ENCODE measurements around the gene PDCD10. TPM values are rescaled to one million over a fixed set of nuclear protein-coding genes. Genes with fewer than 3 reads are reported as not detected.

Gene PDCD10
- polyA plus RNA-seq, 3 donors, result 22.8 to 41.4 (median 36.0) TPM

DNA sequence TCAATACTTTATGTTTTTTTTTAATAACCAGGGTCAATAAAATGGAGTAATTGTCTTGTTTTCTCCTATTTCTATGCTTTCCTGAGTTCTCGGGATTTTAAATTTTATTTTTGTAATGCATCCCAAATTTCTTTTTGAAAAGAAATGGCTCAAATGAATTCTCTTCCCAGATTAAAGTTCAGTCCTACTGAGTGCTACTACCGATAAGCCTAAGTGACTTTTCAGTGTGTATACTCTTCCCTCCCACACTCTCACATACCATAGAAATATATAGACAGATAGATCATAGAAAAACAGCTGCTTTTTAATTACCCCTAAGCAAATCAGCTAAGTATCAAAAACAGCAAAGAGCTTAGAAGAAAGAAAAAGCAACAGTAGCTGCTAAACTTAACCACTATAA, 2.3 kb upstream of the PDCD10 start:
- H3K27ac ChIP-seq (ENCODE audit: low read depth, low read length), result no peak overlapping the region
- WGBS, 3 donors, result 48 to 87% (median 84%) methylated on average over 2 of the region's 2 CpGs

DNA sequence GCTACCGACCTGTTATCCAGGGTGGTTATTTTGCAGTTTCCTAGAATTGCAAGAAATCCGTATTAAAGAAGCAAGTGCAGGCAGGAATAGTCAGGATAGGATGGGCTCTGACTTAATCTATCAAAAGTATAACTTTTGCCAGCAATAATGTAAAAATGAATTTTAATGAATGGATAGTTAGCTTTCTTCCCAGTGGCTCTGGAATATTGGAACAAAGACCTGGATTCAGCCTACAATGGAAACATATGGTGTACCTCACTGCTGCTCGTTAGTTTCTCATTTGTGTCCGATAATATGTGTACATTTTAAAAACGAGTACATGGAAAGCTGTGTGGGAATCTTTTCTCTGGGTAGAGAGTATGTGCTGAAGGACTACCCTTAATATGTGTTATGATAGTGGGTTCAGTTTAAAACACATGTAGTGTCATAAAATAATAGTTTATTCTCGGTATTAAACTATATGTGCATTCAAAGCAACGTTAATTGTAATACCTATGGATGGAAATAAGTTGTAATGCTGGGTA, 1.6 kb upstream of the PDCD10 start:
- no peak overlapping the region for H3K27ac ChIP-seq (ENCODE audit: low read depth, low read length)

GRCh38 chr3:167735233-167736138, 794 bp upstream of the PDCD10 start, which contains the start of gene SERPINI1:
Gene SERPINI1, plus strand, starts transcription at chr3:167735721. Its CDS starts 53,408 bp downstream, at chr3:167789129.
- 0% methylated on average over 37 of the region's 37 CpGs for WGBS, 3 donors

More for the DNA sequence above, 1.6 kb upstream of the PDCD10 start:
- 15 to 29% (median 20%) methylated on average over 7 of the region's 7 CpGs for WGBS, 3 donors

GRCh38 chr3:167733961-167734497, 663 bp downstream of the PDCD10 start:
- WGBS, 3 donors, result 1% methylated on average over 12 of the region's 12 CpGs
- peak overlapping the region; percentile 63 for H3K27ac ChIP-seq (ENCODE audit: low read depth, low read length)

More at GRCh38 chr3:167735233-167736138, 794 bp upstream of the PDCD10 start, which contains the start of gene SERPINI1:
- peak within 1 kb of the TSS; percentile 63 for H3K27ac ChIP-seq (ENCODE audit: low read depth, low read length)

DNA sequence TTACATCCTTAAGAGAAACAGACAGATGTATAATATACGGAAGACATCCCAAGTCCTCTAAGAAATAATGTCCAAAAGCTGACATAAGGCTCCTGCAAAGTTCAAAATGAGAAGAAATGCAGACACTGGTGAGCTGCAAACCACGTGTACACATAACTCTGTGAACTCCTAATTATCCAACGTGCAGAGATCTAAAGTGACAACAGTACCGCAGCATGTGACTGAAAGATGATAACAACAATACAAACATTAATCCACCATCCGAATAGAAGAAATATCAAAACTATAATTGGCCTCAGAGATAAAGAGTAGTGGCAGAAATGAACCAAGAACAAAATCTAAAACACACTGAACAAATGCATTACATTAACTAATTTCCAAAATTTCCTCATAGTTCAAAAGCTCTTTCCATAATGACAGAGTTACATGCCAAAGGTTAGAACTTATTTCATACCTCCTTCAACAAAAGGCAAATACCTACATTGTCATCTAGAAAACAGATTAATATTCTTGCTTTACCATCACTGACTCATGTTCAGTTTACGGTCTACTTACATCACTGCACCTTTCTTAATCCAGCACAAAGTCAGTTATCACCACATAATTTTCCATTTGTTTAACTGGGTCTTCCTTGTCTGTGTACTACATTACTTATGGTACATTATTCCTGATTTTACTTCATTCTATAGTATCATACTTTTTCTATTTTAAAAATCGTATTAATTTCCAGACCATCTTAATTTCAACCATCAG, 2.2 kb downstream of the PDCD10 start:
- H3K27ac ChIP-seq (ENCODE audit: low read depth, low read length), result no peak overlapping the region
- WGBS, 3 donors, result 52 to 75% (median 61%) methylated on average over 7 of the region's 7 CpGs

DNA sequence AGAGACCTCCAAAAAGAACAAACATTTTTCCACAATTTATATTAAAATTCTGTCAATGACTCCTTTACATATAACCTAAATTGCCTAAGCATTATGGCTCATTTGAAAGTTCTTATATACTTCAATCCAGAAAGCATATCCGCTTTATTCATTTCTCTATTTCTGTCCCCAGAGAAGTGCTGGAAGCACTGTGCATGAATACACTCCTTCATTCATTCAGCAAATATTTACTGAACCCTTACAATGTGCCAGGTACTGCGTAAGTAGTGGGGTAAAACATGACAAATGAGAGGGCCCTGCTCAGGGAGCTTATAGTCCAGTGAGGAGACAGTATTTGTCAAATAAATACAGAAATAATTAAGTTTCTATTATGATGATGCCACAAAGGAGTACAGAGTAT, 3.3 kb downstream of the PDCD10 start:
- H3K27ac ChIP-seq (ENCODE audit: low read depth, low read length), result no peak overlapping the region
- 92 to 97% (median 96%) methylated on average over 2 of the region's 2 CpGs for WGBS, 3 donors

DNA sequence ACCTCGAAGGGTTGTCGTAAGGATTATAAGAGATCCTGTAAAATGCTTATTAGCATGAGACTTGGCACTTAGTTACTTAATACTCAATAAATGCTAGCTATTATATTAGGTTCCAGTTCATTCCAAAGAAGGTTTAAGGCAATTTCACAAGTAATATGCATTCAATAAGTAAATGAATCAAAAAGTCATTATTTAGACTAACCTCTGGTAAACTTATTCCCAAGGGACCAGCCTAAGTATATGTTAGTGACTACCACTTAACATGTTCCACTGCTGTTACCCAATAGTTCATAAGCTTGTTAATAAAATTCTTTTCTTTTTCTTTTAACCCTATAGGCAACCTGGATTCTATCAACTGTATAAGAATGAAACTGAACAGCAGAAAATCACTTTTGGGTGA, 5.1 kb downstream of the PDCD10 start:
- WGBS, 3 donors, result 81 to 93% (median 86%) methylated on average over 2 of the region's 2 CpGs
- no peak overlapping the region for H3K27ac ChIP-seq (ENCODE audit: low read depth, low read length)

DNA sequence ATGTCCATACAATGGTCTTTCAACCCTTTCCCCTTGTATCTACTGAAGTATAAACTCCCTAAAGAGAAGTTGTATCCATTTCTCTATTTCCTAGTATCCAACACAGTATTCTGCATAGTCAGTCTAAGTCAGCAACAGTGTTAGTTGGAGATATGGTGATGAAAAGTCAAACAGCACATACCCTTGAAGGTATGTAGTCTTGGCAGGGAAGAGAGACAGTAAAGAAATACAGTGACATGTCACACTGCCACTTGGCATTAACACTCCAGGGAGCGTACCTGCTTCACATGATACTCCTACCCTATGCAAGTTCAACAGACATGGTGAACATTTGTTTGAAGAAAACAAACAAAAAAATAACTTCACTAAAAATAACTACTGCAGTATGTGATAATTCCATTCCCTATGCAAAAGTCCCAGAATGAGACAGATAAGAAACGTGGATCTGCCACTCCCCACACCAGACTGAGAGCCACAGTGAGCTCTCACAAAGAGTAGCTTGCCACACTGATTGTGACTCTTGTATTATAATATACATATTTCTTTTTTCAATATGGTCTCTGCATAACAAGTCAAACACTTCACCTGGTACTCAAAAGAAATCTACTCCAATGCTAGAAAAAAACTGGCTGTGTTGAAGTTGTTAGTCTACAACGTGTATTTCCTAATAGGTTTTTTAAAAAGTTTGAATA, 5.9 kb downstream of the PDCD10 start:
- 40 to 77% (median 70%) methylated on average over 3 of the region's 3 CpGs for WGBS, 3 donors
- no peak overlapping the region for H3K27ac ChIP-seq (ENCODE audit: low read depth, low read length)

DNA sequence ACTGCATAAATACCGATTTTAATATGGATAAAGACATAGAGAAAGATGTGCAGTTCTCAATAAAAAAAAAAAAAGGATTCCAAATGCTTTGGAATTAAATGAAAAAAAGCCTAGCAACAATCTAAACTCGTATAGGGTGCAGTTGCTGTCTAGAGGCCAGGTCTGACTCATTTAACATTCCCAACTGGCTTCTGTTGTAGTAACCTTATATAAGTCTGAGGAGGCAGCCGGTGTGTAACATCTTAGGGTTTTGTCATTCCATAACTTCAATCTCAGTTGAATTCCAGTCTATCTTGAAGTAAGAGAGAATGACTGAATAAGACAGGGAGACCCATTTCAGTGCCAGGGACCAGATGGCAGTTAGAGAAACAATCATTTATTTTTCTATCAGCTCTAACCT, 6.5 kb downstream of the PDCD10 start:
- H3K27ac ChIP-seq (ENCODE audit: low read depth, low read length), result no peak overlapping the region
- WGBS, 3 donors, result 63 to 76% (median 71%) methylated on average over 3 of the region's 3 CpGs

DNA sequence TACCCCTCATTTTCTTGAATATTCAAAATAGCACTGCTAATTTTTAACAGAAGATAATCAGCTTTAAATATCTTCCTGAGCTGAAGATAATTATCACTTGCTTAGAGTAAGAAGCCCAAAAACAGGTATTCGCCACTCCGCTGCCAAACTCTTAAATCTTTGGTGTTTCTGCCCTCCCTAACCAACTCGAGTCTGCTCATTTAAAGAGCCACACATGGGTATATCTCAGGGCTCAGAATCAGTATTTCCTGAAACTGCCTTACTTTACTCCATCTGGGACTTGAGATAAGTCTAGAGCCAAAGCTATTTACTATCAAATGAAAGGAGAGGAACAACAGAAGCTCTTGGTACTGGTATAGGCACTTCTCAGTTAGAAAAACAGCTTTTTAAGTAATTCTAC, 10.8 kb downstream of the PDCD10 start:
- 71 to 80% (median 76%) methylated on average over 3 of the region's 3 CpGs for WGBS, 3 donors
- no peak overlapping the region for H3K27ac ChIP-seq (ENCODE audit: low read depth, low read length)

DNA sequence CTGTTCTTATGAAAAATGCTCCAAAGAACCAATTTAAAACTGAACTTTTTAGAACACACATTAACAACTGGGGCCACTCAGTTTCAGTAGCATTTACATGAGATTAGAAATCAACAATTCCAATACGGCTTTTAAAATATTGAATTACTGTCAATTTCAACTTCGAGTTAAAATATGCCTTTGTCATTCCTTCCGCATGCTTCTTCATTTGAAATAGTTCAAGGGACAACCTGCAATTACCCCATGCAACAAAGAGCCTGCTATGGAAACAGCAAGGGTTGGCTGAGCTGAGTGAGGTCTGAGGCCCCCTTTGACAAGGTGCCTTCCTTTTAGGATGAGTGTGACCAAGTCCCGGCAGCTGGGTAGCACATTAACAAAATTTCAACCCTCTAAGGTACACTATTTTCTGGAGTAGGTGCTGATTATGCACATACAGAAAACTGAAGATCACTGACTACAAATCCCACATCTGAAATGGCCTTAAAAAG, 11.6 kb downstream of the PDCD10 start:
- H3K27ac ChIP-seq (ENCODE audit: low read depth, low read length), result no peak overlapping the region
- 71 to 94% (median 86%) methylated on average over 4 of the region's 4 CpGs for WGBS, 3 donors

GRCh38 chr3:167718582-167718981, 16.1 kb downstream of the PDCD10 start:
- 95 to 100% (median 98%) methylated on average over 1 of the region's 1 CpG for WGBS, 3 donors
- no peak overlapping the region for H3K27ac ChIP-seq (ENCODE audit: low read depth, low read length)

- WGBS, 3 donors, result 37 to 75% (median 46%) methylated on average over 2 of the region's 2 CpGs
- no peak overlapping the region for H3K27ac ChIP-seq (ENCODE audit: low read depth, low read length)
Measured at GRCh38 chr3:167716920-167717319, 17.8 kb downstream of the PDCD10 start.

- no peak overlapping the region for H3K27ac ChIP-seq (ENCODE audit: low read depth, low read length)
- WGBS, 3 donors, result 90 to 100% (median 98%) methylated on average over 1 of the region's 1 CpG
Measured at GRCh38 chr3:167714871-167715270, 19.8 kb downstream of the PDCD10 start.

DNA sequence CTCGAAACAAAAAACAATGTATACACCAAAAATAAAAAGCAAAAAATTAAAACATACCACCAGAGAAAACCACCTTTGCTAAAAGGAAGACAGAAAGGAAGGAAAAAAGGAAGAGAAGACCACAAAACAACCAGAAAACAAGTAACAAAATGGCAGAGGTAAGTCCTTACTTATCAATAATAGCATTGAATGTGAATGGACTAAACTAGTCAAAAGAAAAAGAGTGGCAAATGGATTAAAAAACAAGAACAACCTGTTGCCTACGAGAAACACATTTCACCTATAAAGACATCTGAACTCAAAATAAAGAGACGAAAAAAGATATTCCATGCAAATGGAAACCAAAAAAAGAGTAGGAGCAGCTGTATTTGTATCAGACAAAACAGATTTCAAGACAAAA, 22.2 kb downstream of the PDCD10 start:
- 95 to 96% (median 95%) methylated on average over 3 of the region's 3 CpGs for WGBS, 3 donors
- no peak overlapping the region for H3K27ac ChIP-seq (ENCODE audit: low read depth, low read length)

DNA sequence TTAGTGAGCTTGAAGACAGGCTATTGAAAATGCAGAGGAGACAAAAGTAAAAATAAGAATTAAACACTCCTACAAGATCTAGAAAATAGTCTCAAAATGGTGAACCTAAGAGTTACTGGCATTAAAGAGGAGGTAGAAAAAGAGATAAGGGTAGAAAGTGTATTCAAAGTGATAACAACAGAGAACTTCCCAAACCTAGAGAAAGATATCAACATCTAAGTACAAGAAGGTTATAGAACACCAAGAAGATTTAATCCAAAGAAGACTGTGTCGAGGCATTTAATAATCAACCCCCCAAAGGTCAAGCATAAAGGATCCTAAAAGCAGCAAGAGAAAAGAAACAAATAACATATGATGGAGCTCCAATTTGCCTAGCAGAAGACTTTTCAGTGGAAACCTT, 23.3 kb downstream of the PDCD10 start:
- WGBS, 3 donors, result 94 to 97% (median 95%) methylated on average over 1 of the region's 1 CpG
- H3K27ac ChIP-seq (ENCODE audit: low read depth, low read length), result no peak overlapping the region

DNA sequence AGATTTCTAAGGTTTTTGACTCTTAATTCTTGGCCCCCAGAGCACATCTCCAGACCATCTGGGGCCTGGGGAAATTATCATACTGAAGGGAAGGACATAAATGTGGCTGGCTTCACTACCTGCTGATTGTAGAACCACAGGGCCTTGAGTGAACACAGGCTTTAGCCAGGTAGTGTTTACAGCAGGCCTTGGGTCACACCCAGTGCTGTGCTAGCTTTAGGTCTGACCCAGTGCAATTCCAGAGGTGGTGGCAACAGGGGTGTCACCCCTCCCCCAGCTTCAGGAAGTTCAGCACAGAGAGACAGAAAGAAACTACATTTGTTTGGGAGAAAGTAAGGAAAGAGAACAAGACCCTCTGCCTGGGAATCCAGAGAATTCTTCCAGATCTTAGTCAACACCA, 24.1 kb downstream of the PDCD10 start:
- H3K27ac ChIP-seq (ENCODE audit: low read depth, low read length), result no peak overlapping the region

GRCh38 chr3:167709690-167710089, 25.0 kb downstream of the PDCD10 start:
- H3K27ac ChIP-seq (ENCODE audit: low read depth, low read length), result no peak overlapping the region
- 68 to 100% (median 73%) methylated on average over 4 of the region's 4 CpGs for WGBS, 3 donors
